H9 (cell line): ENCODE data around the gene CFAP97. TPM values are rescaled to one million over a fixed set of nuclear protein-coding genes. Genes with fewer than 3 reads are reported as not detected.
A peak's percentile ranks its signal among the peaks of the same experiment; 100 is the strongest.

Source experiments
- DNase-seq: peaks from one replicate; pipeline ENCODE4 v3.0.0-alpha.2; 2017
- H2AFZ ChIP-seq: one replicate; pipeline ENCODE4 v1.6.1; 2013; ENCODE audit warnings: mild to moderate bottlenecking, low read length, control low read depth, moderate library complexity
- H2AK5ac ChIP-seq: 2 replicates; pipeline ENCODE4 v1.6.1; 2013; ENCODE audit warnings: low read length, control low read depth, mixed read lengths; ENCODE audit not compliant: insufficient read length
- H2BK120ac ChIP-seq: one replicate; pipeline ENCODE4 v1.6.1; 2013; ENCODE audit warnings: low read depth, mild to moderate bottlenecking, low read length, control low read depth, inconsistent platforms; ENCODE audit not compliant: poor library complexity, severe bottlenecking
- H2BK12ac ChIP-seq: 2 replicates; pipeline ENCODE4 v1.6.1; 2013; ENCODE audit warnings: low read length, control low read depth, mixed read lengths, low read depth; ENCODE audit not compliant: insufficient read length
- H2BK15ac ChIP-seq: 2 replicates; pipeline ENCODE4 v1.6.1; 2013; ENCODE audit warnings: low read depth, low read length, control low read depth
- H2BK20ac ChIP-seq: one replicate; pipeline ENCODE4 v1.6.1; 2013; ENCODE audit warnings: low read depth, mild to moderate bottlenecking, low read length, control low read depth, inconsistent platforms; ENCODE audit not compliant: poor library complexity, severe bottlenecking
- H2BK5ac ChIP-seq: 2 replicates; pipeline ENCODE4 v1.6.1; 2013; ENCODE audit warnings: low read length, control low read depth, mixed read lengths; ENCODE audit not compliant: insufficient read length
- H3K14ac ChIP-seq: 2 replicates; pipeline ENCODE4 v1.6.1; 2013; ENCODE audit warnings: low read length, control low read depth; ENCODE audit not compliant: insufficient read depth
- H3K18ac ChIP-seq: 2 replicates; pipeline ENCODE4 v1.6.1; 2013; ENCODE audit warnings: low read depth, mild to moderate bottlenecking, mixed read lengths, low read length, control low read depth; ENCODE audit not compliant: insufficient read length
- H3K23ac ChIP-seq: 2 replicates; pipeline ENCODE4 v1.6.1; 2013; ENCODE audit warnings: low read length, control low read depth, mixed read lengths, low read depth; ENCODE audit not compliant: insufficient read length
- H3K23me2 ChIP-seq: 2 replicates; pipeline ENCODE4 v1.6.1; 2013; ENCODE audit warnings: low read depth, mild to moderate bottlenecking, mixed read lengths, low read length, control low read depth; ENCODE audit not compliant: insufficient read length, poor library complexity, severe bottlenecking
- H3K27ac ChIP-seq: 2 replicates; pipeline ENCODE4 v1.5.1; 2013; ENCODE audit warnings: low read length, control low read depth, mixed read lengths, low read depth; ENCODE audit not compliant: insufficient read length
- H3K27me3 ChIP-seq: 2 replicates; pipeline ENCODE4 v1.6.1; 2013; ENCODE audit warnings: low read length, control low read depth, inconsistent platforms; ENCODE audit not compliant: insufficient read depth
- H3K4ac ChIP-seq: 2 replicates; pipeline ENCODE4 v1.6.1; 2013; ENCODE audit warnings: low read depth, mild to moderate bottlenecking, control low read depth, inconsistent platforms, low read length, moderate library complexity
- H3K4me1 ChIP-seq: 2 replicates; pipeline ENCODE4 v1.6.1; 2013; ENCODE audit warnings: low read length, control low read depth, inconsistent platforms; ENCODE audit not compliant: insufficient read depth
- H3K4me2 ChIP-seq: 2 replicates; pipeline ENCODE4 v1.6.1; 2013; ENCODE audit warnings: low read length, control low read depth, mixed read lengths; ENCODE audit not compliant: insufficient read length, insufficient read depth
- H3K56ac ChIP-seq: 2 replicates; pipeline ENCODE4 v1.6.1; 2013; ENCODE audit warnings: low read depth, mild to moderate bottlenecking, mixed read lengths, low read length, control low read depth; ENCODE audit not compliant: insufficient read length
- H3K79me1 ChIP-seq: 2 replicates; pipeline ENCODE4 v1.6.1; 2013; ENCODE audit warnings: low read depth, mild to moderate bottlenecking, moderate library complexity, low read length, control low read depth, inconsistent platforms; ENCODE audit not compliant: insufficient read depth, poor library complexity, severe bottlenecking
- H3K79me2 ChIP-seq: 2 replicates; pipeline ENCODE4 v1.6.1; 2013; ENCODE audit warnings: low read length, control low read depth, inconsistent platforms; ENCODE audit not compliant: insufficient read depth
- H3K9ac ChIP-seq: 2 replicates; pipeline ENCODE4 v1.6.1; 2013; ENCODE audit warnings: low read length, control low read depth, mixed read lengths; ENCODE audit not compliant: insufficient read length; ENCODE audit errors: extremely low read depth
- H3K9me3 ChIP-seq: one replicate; pipeline ENCODE4 v1.6.1; 2013; ENCODE audit warnings: low read depth, low read length, inconsistent platforms; ENCODE audit not compliant: control insufficient read depth
- H3T11ph ChIP-seq: one replicate; pipeline ENCODE4 v1.6.1; 2013; ENCODE audit warnings: mild to moderate bottlenecking, low read length, control low read depth, inconsistent platforms
- H4K20me1 ChIP-seq: one replicate; pipeline ENCODE4 v1.6.1; 2013; ENCODE audit not compliant: control insufficient read depth, insufficient read length, insufficient read depth
- H4K5ac ChIP-seq: 2 replicates; pipeline ENCODE4 v1.6.1; 2013; ENCODE audit warnings: low read depth, mild to moderate bottlenecking, mixed read lengths, low read length, control low read depth; ENCODE audit not compliant: insufficient read length
- H4K8ac ChIP-seq: replicated peaks from 2 replicates; pipeline ENCODE4 v1.6.1; 2013; ENCODE audit warnings: low read length, control low read depth, mixed read lengths, low read depth; ENCODE audit not compliant: insufficient read length
- H4K91ac ChIP-seq: 2 replicates; pipeline ENCODE4 v1.6.1; 2013; ENCODE audit warnings: low read depth, mild to moderate bottlenecking, moderate library complexity, mixed read lengths, low read length, control low read depth; ENCODE audit not compliant: insufficient read length
- H3K27ac Mint-ChIP-seq, 3 experiments: 2 replicates in 2 of 3; 3 replicates in 1 of 3; pipeline ENCODE4 v1.8.0; 2020 to 2021; ENCODE audit warnings: mixed read lengths in 3 of 3, mild to moderate bottlenecking in 1 of 3, moderate library complexity in 1 of 3
- H3K27me3 Mint-ChIP-seq: 2 replicates; pipeline ENCODE4 v1.8.0; 2021; ENCODE audit warnings: low read depth, mild to moderate bottlenecking, moderate library complexity, mixed read lengths
- H3K36me3 Mint-ChIP-seq, 3 experiments: 2 replicates in 2 of 3; 3 replicates in 1 of 3; pipeline ENCODE4 v1.8.0; 2020 to 2021; ENCODE audit warnings: low read depth in 3 of 3, mixed read lengths in 3 of 3; ENCODE audit not compliant: insufficient read depth in 1 of 3
- H3K4me1 Mint-ChIP-seq, 2 experiments: 2 replicates each; pipeline ENCODE4 v1.8.0; 2020; ENCODE audit warnings: mixed read lengths in 2 of 2
- H3K4me3 Mint-ChIP-seq, 2 experiments: 2 replicates in 1 of 2; 3 replicates in 1 of 2; pipeline ENCODE4 v1.8.0; 2020 to 2021; ENCODE audit warnings: mild to moderate bottlenecking in 2 of 2, mixed read lengths in 2 of 2, moderate library complexity in 1 of 2
- H3K9me3 Mint-ChIP-seq, 2 experiments: 2 replicates in 1 of 2; 3 replicates in 1 of 2; pipeline ENCODE4 v1.8.0; 2020; ENCODE audit warnings: mild to moderate bottlenecking in 2 of 2, mixed read lengths in 2 of 2, moderate library complexity in 1 of 2
- WGBS: extraction: QIAGEN DNeasy Blood & Tissue Kit; methylation state at CpG from one replicate; pipeline ENCODE4 v1.1.7; 2013; ENCODE audit warnings: missing lambda C conversion rate, low lambda C conversion rate, mixed read lengths; ENCODE audit not compliant: insufficient read length; ENCODE audit errors: extremely low coverage; 5-methylcytosine and 5-hydroxymethylcytosine counted together
- total RNA-seq: library from RNA; stranded (reverse); gene quantifications from 2 replicates; pipeline ENCODE4 v1.2.1, GENCODE V29; 2021
- TF ChIP-seq, protein P1 (sequence below): fragments of 200-600 bp; sonication (generic); conservative IDR thresholded peaks from 3 replicates; pipeline ENCODE4 v1.8.0; 2021; ENCODE audit warnings: antibody characterized with exemption, mild to moderate bottlenecking

CFAP97 gene
- total RNA-seq, 1 experiment from 2014 or later = 39.3 TPM

DNA sequence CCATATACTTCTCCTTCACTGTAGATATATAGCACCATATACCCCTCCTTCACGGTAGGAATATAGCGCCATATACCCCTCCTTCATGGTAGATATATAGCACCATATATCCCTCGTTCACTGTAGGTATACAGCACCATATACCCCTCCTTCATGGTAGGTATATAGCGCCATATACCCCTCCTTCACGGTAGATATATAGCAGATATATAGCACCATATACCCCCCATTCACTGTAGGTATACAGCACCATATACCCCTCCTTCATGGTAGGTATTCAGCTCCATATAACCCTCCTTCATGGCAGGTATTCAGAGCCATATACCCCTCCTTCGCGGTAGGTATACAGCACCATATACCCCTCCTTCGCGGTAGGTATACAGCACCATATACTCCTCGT, 18.1 kb upstream of the CFAP97 start:
- Histone ChIP-seq H3K9ac (no peak overlapping the region), H3K79me1 (peaks cover 9% of the 10 kb centered on the region), H2BK20ac (no peak overlapping the region), H2BK12ac (no peak overlapping the region), H4K8ac (no peak overlapping the region), H2AK5ac (no peak overlapping the region), H3K9me3 (no peaks in the 10 kb centered on the region), H2AFZ (no peak overlapping the region), H2BK120ac (no peak overlapping the region), H3K4ac (no peak overlapping the region), H3K4me1 (peaks cover under 1% of the 10 kb centered on the region; the same call in 1 of the 2 replicates), H3K18ac (no peak overlapping the region), H4K5ac (no peak overlapping the region), H4K20me1 (no peaks in the 10 kb centered on the region), H3K56ac (no peak overlapping the region), H3K27ac (no peak overlapping the region), H3K4me2 (no peak overlapping the region), H3T11ph (no peak overlapping the region), H2BK15ac (no peak overlapping the region), H2BK5ac (no peak overlapping the region), H4K91ac (no peak overlapping the region), H3K23ac (no peak overlapping the region), H3K14ac (no peak overlapping the region), H3K27me3 (no peaks in the 10 kb centered on the region), H3K23me2 (no peaks in the 10 kb centered on the region), H3K79me2 (peaks cover 1% of the 10 kb centered on the region; the same call in 1 of the 2 replicates)
- WGBS = no CpG with 5 or more reads among the region's 10 CpGs
- Mint-ChIP-seq H3K4me3 (no peak overlapping the region), H3K36me3 (peaks cover 0 to 4% (median 3%) of the 10 kb centered on the region in 3 experiments; a peak in 2 of 7 replicates), H3K27me3 (no peaks in the 10 kb centered on the region), H3K27ac (peak overlapping the region in 1 of 3 experiments; percentile 30; a peak in 1 of 7 replicates), H3K4me1 (peaks cover 13% of the 10 kb centered on the region in 2 experiments), H3K9me3 (no peaks in the 10 kb centered on the region; a peak in 1 of 5 replicates)
- no peak for DNase-seq
- TF ChIP-seq, protein P1, sequence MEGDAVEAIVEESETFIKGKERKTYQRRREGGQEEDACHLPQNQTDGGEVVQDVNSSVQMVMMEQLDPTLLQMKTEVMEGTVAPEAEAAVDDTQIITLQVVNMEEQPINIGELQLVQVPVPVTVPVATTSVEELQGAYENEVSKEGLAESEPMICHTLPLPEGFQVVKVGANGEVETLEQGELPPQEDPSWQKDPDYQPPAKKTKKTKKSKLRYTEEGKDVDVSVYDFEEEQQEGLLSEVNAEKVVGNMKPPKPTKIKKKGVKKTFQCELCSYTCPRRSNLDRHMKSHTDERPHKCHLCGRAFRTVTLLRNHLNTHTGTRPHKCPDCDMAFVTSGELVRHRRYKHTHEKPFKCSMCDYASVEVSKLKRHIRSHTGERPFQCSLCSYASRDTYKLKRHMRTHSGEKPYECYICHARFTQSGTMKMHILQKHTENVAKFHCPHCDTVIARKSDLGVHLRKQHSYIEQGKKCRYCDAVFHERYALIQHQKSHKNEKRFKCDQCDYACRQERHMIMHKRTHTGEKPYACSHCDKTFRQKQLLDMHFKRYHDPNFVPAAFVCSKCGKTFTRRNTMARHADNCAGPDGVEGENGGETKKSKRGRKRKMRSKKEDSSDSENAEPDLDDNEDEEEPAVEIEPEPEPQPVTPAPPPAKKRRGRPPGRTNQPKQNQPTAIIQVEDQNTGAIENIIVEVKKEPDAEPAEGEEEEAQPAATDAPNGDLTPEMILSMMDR = no peak
